HepG2 (cell line): Measurements from ENCODE around the gene DNASE1L2. TPM values are rescaled to one million over a fixed set of nuclear protein-coding genes. Genes with fewer than 3 reads are reported as not detected.

Experiments used
- DBP ChIP-seq: sonication (generic); formaldehyde crosslinking; IDR thresholded peaks from 2 replicates; pipeline ENCODE4 v1.4.0; 2020; ENCODE audit warnings: missing genetic modification reagents; ENCODE audit errors: not compliant biosample characterization
- EED ChIP-seq: sonication (generic); formaldehyde crosslinking; IDR thresholded peaks from 2 replicates; pipeline ENCODE4 v1.5.0; 2020; ENCODE audit warnings: mild to moderate bottlenecking, missing genetic modification reagents
- FOSL1 ChIP-seq: sonication (generic); formaldehyde crosslinking; IDR thresholded peaks from 2 replicates; pipeline ENCODE4 v1.9.0; 2021; ENCODE audit warnings: missing genetic modification reagents, borderline replicate concordance
- FOXO4 ChIP-seq: sonication (generic); formaldehyde crosslinking; conservative IDR thresholded peaks from 2 replicates; pipeline ENCODE4 v1.8.1; 2023; ENCODE audit warnings: missing genetic modification reagents
- GLMP ChIP-seq: sonication (generic); formaldehyde crosslinking; IDR thresholded peaks from 2 replicates; pipeline ENCODE4 v1.9.0; 2021; ENCODE audit warnings: missing genetic modification reagents, mild to moderate bottlenecking, borderline replicate concordance
- KDM5A ChIP-seq: fragments of 200-600 bp; sonication (generic); IDR thresholded peaks from 2 replicates; pipeline ENCODE4 v1.7.0; 2018; ENCODE audit warnings: antibody characterized with exemption, mild to moderate bottlenecking, low read length, borderline replicate concordance
- MAFF ChIP-seq: IDR thresholded peaks from 2 replicates; pipeline ENCODE4 v1.6.1; 2011; ENCODE audit warnings: low read depth, low read length, improper control_type of control experiment
- NFATC3 ChIP-seq: sonication (generic); formaldehyde crosslinking; IDR thresholded peaks from 2 replicates; pipeline ENCODE4 v1.5.1; 2020; ENCODE audit warnings: mild to moderate bottlenecking, missing genetic modification reagents
- TCF7L2 ChIP-seq: IDR thresholded peaks from 2 replicates; pipeline ENCODE4 v1.6.1; 2011; ENCODE audit warnings: mild to moderate bottlenecking, low read depth, low read length, moderate library complexity
- TGIF2 ChIP-seq: IDR thresholded peaks from 2 replicates; pipeline ENCODE4 v1.6.1; 2016; ENCODE audit warnings: control low read depth, missing compliant biosample characterization
- U2AF2 ChIP-seq: fragments of 200-400 bp; formaldehyde crosslinking; IDR thresholded peaks from 2 replicates; pipeline ENCODE4 v1.6.1; 2017; ENCODE audit warnings: low read depth, mild to moderate bottlenecking, low read length
- ZNF275 ChIP-seq: sonication (generic); formaldehyde crosslinking; IDR thresholded peaks from 2 replicates; pipeline ENCODE4 v1.8.0; 2022; ENCODE audit warnings: missing genetic modification reagents, mild to moderate bottlenecking, inconsistent platforms, borderline replicate concordance
- ZNF350 ChIP-seq: sonication (generic); formaldehyde crosslinking; IDR thresholded peaks from 2 replicates; pipeline ENCODE4 v1.4.0; 2020; ENCODE audit warnings: mild to moderate bottlenecking, low read depth, missing genetic modification reagents, borderline replicate concordance
- ZNF547 ChIP-seq: sonication (generic); formaldehyde crosslinking; IDR thresholded peaks from 2 replicates; pipeline ENCODE4 v1.5.1; 2020; ENCODE audit warnings: mild to moderate bottlenecking, missing genetic modification reagents
- ZNF646 ChIP-seq: sonication (generic); formaldehyde crosslinking; IDR thresholded peaks from 2 replicates; pipeline ENCODE4 v1.9.0; 2021; ENCODE audit warnings: mild to moderate bottlenecking, missing genetic modification reagents
- ZNF724P ChIP-seq: sonication (generic); formaldehyde crosslinking; IDR thresholded peaks from 2 replicates; pipeline ENCODE4 v1.8.0; 2022; ENCODE audit warnings: missing genetic modification reagents, borderline replicate concordance
- ZNF780A ChIP-seq: sonication (generic); formaldehyde crosslinking; IDR thresholded peaks from 2 replicates; pipeline ENCODE4 v1.8.0; 2022; ENCODE audit warnings: mild to moderate bottlenecking, missing genetic modification reagents, moderate library complexity
- polyA plus RNA-seq, 8 experiments: library from polyadenylated mRNA; depleted of rRNA in 3 of 8; stranded (reverse) in 7 of 8; unstranded in 1 of 8; fragments of >200 nt; fragmentation: Illumina TruSeq in 4 of 8; extraction: Trizol in 4 of 8; gene quantifications; 2 replicates each; pipeline versions ENCODE4 v1.2.1 to v1.2.3, GENCODE V29; 2011 to 2016; ENCODE audit warnings: low read depth in 4 of 8, missing spikeins in 1 of 8, mixed read lengths in 1 of 8; ENCODE audit not compliant: insufficient read depth in 1 of 8
- total RNA-seq, 5 experiments: library from RNA; depleted of rRNA; stranded (reverse); fragments of >200 nt; fragmentation: Illumina TruSeq; extraction: Trizol; gene quantifications; 2 replicates each; pipeline ENCODE4 v1.2.3, GENCODE V29; 2016; ENCODE audit warnings: low read depth in 1 of 5

The DNASE1L2 gene
- total and polyA plus RNA-seq, 2 of the 13 experiments (the other 11 are each of a cell fraction or from before 2014, with no cell fraction given): 0.44 to 0.50 TPM

GRCh38 chr16:2205104-2205966 lies 30.9 kb upstream of the DNASE1L2 start, which contains the start of gene MLST8 (continued):
- no peak; the same call in 1 of the 2 replicates for TF ChIP-seq ZNF724P (CRISPR knock-in tag)
- TF ChIP-seq DBP: no peak
- no peak for TF ChIP-seq EED (CRISPR knock-in tag)
- no peak for TF ChIP-seq ZNF275 (CRISPR knock-in tag)
- no peak for TF ChIP-seq ZNF780A (CRISPR knock-in tag)
- TF ChIP-seq MAFF: no peak
- TF ChIP-seq ZNF547 (CRISPR knock-in tag): peak; percentile 32; the same call in 1 of the 2 replicates
- no peak for TF ChIP-seq GLMP
- peak; percentile 53 for TF ChIP-seq ZNF350 (CRISPR knock-in tag)
- TF ChIP-seq KDM5A: peak; percentile 94; the same call in 1 of the 2 replicates
- TF ChIP-seq FOXO4 (CRISPR knock-in tag): no peak; the same call in 1 of the 2 replicates
- 0 out of 2 replicates have a peak, but pooled peaks have one; percentile 40 for TF ChIP-seq TGIF2 (CRISPR knock-in tag)
- TF ChIP-seq U2AF2: no peak
- no peak for TF ChIP-seq ZNF646
- TF ChIP-seq FOSL1: no peak
- no peak for TF ChIP-seq NFATC3 (CRISPR knock-in tag)
- no peak for TF ChIP-seq TCF7L2
